ENCODE data around the gene ADARB2. TPM values are rescaled to one million over a fixed set of nuclear protein-coding genes. Genes with fewer than 3 reads are reported as not detected.

ADARB2 gene
- polyA plus RNA-seq, 3 donors, result not detected

DNA sequence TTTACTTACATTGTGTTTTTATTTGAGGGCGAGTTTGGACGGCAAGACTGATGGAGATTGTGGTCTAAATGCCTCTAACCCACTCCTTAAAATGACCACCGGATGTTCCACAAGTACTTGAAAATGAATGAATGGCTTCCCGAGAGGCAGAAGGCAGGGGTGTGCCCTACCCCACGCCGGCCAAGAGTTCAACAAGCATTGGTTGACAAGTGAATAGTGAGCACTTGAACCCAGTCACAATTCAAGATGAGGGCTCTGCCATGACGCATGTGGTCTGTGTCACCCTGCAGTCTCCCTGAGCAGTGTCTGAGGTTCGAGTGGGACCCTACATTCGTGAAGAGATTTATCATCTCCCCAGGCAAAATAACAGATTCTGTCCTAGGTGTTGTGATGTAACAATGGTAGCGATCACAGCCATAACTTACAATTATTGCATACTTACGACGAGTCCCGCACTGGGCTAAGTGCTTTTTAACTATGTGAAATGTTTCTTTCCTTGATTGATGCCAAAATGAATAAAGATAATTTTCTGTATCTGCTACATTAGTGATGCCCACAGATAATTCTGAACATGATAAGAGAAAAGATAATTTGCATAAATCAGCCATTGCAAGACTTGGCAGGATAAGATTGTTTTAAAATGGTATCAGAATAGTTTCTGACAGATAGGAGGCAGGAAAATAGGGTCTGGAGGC lies 375.8 kb downstream of the ADARB2 start:
- Histone ChIP-seq H3K79me2 (ENCODE audit: insufficient read depth, low read length) (no peaks in the 10 kb centered on the region), H3K4me1 (ENCODE audit: control insufficient read depth in 1 of 2, insufficient read depth in 2 of 2, low read length in 2 of 2) (no peaks in the 10 kb centered on the region), H3K9me3 (replicated peaks in 1 of 2; ENCODE audit: control insufficient read depth in 1 of 2, insufficient read depth in 1 of 2, low read length in 2 of 2) (no peaks in the 10 kb centered on the region), H3K4me2 (replicated peaks; ENCODE audit: extremely low read depth, low read length, poor library complexity, severe bottlenecking) (no peak overlapping the region), H3K27ac (ENCODE audit: low read depth in 1 of 2, low read length in 2 of 2) (no peak overlapping the region), H3K27me3 (ENCODE audit: control insufficient read depth in 2 of 2, insufficient read depth in 2 of 2, low read length in 2 of 2) (peaks cover 0 to 19% of the 10 kb centered on the region in 2 donors), H2AFZ (ENCODE audit: insufficient read depth, low read depth, low read length, poor library complexity, severe bottlenecking) (no peak overlapping the region), H3K9ac (ENCODE audit: insufficient read depth, low read length, poor library complexity, severe bottlenecking) (no peak overlapping the region), H3K36me3 (replicated peaks in 1 of 2; ENCODE audit: control insufficient read depth in 1 of 2, insufficient read depth in 2 of 2, low read length in 2 of 2) (no peaks in the 10 kb centered on the region), H3K4me3 (replicated peaks in 1 of 3; ENCODE audit: low read depth in 2 of 3, low read length in 3 of 3) (no peak overlapping the region), H4K20me1 (ENCODE audit: insufficient read depth, low read length) (no peaks in the 10 kb centered on the region)
- peaks cover 8 to 52% (median 27%) of the 10 kb centered on the region in 3 donors for H3K27me3 Mint-ChIP-seq (ENCODE audit: low read depth in 3 of 3)
- WGBS (ENCODE audit: insufficient coverage), result 80% methylated on average over 4 of the region's 13 CpGs
- no peak for DNase-seq
- no peak overlapping the region for H3K4me3 Mint-ChIP-seq
- H3K9me3 Mint-ChIP-seq, result peaks cover 0 to 2% (median 2%) of the 10 kb centered on the region in 7 donors
- H3K36me3 Mint-ChIP-seq, result no peaks in the 10 kb centered on the region
- TF ChIP-seq, protein P1, sequence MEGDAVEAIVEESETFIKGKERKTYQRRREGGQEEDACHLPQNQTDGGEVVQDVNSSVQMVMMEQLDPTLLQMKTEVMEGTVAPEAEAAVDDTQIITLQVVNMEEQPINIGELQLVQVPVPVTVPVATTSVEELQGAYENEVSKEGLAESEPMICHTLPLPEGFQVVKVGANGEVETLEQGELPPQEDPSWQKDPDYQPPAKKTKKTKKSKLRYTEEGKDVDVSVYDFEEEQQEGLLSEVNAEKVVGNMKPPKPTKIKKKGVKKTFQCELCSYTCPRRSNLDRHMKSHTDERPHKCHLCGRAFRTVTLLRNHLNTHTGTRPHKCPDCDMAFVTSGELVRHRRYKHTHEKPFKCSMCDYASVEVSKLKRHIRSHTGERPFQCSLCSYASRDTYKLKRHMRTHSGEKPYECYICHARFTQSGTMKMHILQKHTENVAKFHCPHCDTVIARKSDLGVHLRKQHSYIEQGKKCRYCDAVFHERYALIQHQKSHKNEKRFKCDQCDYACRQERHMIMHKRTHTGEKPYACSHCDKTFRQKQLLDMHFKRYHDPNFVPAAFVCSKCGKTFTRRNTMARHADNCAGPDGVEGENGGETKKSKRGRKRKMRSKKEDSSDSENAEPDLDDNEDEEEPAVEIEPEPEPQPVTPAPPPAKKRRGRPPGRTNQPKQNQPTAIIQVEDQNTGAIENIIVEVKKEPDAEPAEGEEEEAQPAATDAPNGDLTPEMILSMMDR (IDR thresholded peaks at IDR 0.05), result no peak
- H3K4me1 Mint-ChIP-seq, result no peaks in the 10 kb centered on the region
- H3K27ac Mint-ChIP-seq, result no peak overlapping the region
- intact Hi-C loops (cut with micrococcal nuclease), result no loop called here

DNA sequence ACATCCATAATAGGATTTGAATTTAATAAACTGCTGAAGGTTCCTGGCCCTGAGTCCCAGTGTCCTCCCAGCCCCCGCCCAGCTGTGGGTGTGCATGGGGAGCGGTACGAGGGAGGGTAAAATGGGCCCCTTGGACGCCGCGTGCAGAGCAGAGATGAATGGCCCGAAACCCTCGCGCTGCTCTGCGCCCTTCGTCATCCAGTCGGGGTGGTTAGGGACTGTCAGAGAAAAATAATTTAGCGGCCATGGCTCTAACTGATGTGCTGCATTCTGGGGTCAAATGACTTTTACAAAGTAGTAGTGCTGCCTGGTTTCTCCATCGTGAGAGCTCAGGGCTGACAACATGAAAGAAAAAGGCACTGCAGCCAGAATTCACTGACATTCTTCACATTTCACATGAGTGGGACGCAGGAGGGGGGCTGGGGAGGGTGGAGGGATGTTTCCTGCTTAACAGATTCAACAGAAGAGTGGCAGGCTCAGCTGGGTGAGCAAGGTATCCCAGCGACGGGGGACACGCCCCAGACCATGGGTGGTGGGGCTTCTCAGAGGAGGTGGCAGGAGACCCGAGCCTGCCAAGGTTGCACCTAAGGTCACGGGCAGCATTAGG lies 376.7 kb downstream of the ADARB2 start:
- TF ChIP-seq, protein P1 (IDR thresholded peaks at IDR 0.05), result no peak
- Mint-ChIP-seq H3K9me3 (peaks cover 0 to 2% (median 2%) of the 10 kb centered on the region in 7 donors), H3K27me3 (ENCODE audit: low read depth in 3 of 3) (peaks cover 9 to 50% (median 26%) of the 10 kb centered on the region in 3 donors), H3K27ac (no peak overlapping the region), H3K36me3 (no peaks in the 10 kb centered on the region), H3K4me1 (no peaks in the 10 kb centered on the region), H3K4me3 (no peak overlapping the region)
- H3K27me3 ChIP-seq (ENCODE audit: control insufficient read depth in 2 of 2, insufficient read depth in 2 of 2, low read length in 2 of 2), result peaks cover 0 to 19% of the 10 kb centered on the region in 2 donors
- no peak for DNase-seq
- H4K20me1 ChIP-seq (ENCODE audit: insufficient read depth, low read length), result no peaks in the 10 kb centered on the region
- H3K4me3 ChIP-seq (replicated peaks in 1 of 3; ENCODE audit: low read depth in 2 of 3, low read length in 3 of 3), result no peak overlapping the region
- no peak overlapping the region for H2AFZ ChIP-seq (ENCODE audit: insufficient read depth, low read depth, low read length, poor library complexity, severe bottlenecking)
- H3K79me2 ChIP-seq (ENCODE audit: insufficient read depth, low read length), result no peaks in the 10 kb centered on the region
- H3K27ac ChIP-seq (ENCODE audit: low read depth in 1 of 2, low read length in 2 of 2), result no peak overlapping the region
- H3K4me1 ChIP-seq (ENCODE audit: control insufficient read depth in 1 of 2, insufficient read depth in 2 of 2, low read length in 2 of 2), result no peaks in the 10 kb centered on the region
- no peaks in the 10 kb centered on the region for H3K36me3 ChIP-seq (replicated peaks in 1 of 2; ENCODE audit: control insufficient read depth in 1 of 2, insufficient read depth in 2 of 2, low read length in 2 of 2)
- WGBS (ENCODE audit: insufficient coverage), result 52% methylated on average over 10 of the region's 20 CpGs
- H3K9me3 ChIP-seq (replicated peaks in 1 of 2; ENCODE audit: control insufficient read depth in 1 of 2, insufficient read depth in 1 of 2, low read length in 2 of 2), result no peaks in the 10 kb centered on the region
- H3K9ac ChIP-seq (ENCODE audit: insufficient read depth, low read length, poor library complexity, severe bottlenecking), result no peak overlapping the region
- H3K4me2 ChIP-seq (replicated peaks; ENCODE audit: extremely low read depth, low read length, poor library complexity, severe bottlenecking), result no peak overlapping the region
- intact Hi-C loops (cut with micrococcal nuclease), result no loop called here
